Activated CD4-positive, alpha-beta T cell treated with anti-CD3 and anti-CD28 coated beads, Interleukin-2, amount 10 ng/mL, durations not matched to agents 7 days and 5 days (primary cell): ENCODE data around the gene DCC. TPM values are rescaled to one million over a fixed set of nuclear protein-coding genes. Genes with fewer than 3 reads are reported as not detected.
"Not testable (repeated sequence)": the region's sequence is repeated elsewhere in the genome, so short reads cannot be mapped to it uniquely, and the experiment has no call there.

Experiments used
- CTCF ChIA-PET: fragments of 350-600 bp; sonication (Branson Sonifier 250); formaldehyde crosslinking; loops from one replicate; lab custom pipeline; 2021; ENCODE audit warnings: antibody characterized with exemption; lab: Charles Lee
- POLR2A ChIA-PET: fragments of 350-600 bp; sonication (Branson Sonifier 250); formaldehyde crosslinking; loops from one replicate; lab custom pipeline; 2021; ENCODE audit warnings: antibody characterized with exemption; lab: Charles Lee
- DNase-seq: peaks from one replicate; pipeline ENCODE4 v3.0.0-alpha.2; 2020
- H3K27ac Mint-ChIP-seq: one replicate; pipeline ENCODE4 v1.8.0; 2021; ENCODE audit warnings: mild to moderate bottlenecking, moderate library complexity, mixed read lengths
- H3K27me3 Mint-ChIP-seq: one replicate; pipeline ENCODE4 v1.8.0; 2021; ENCODE audit warnings: mixed read lengths
- H3K36me3 Mint-ChIP-seq: one replicate; pipeline ENCODE4 v1.8.0; 2021; ENCODE audit warnings: low read depth, mixed read lengths
- H3K4me1 Mint-ChIP-seq: one replicate; pipeline ENCODE4 v1.8.0; 2021; ENCODE audit warnings: mixed read lengths
- H3K4me3 Mint-ChIP-seq: one replicate; pipeline ENCODE4 v1.8.0; 2021; ENCODE audit warnings: mild to moderate bottlenecking, moderate library complexity, mixed read lengths
- H3K9me3 Mint-ChIP-seq: one replicate; pipeline ENCODE4 v1.8.0; 2021; ENCODE audit warnings: mixed read lengths
- total RNA-seq, 2 experiments: library from RNA; stranded (reverse); gene quantifications; one replicate each; pipeline ENCODE4 v1.2.3, GENCODE V29; 2021

DCC gene
- total RNA-seq, 2 experiments from 2014 or later: not detected

DNA sequence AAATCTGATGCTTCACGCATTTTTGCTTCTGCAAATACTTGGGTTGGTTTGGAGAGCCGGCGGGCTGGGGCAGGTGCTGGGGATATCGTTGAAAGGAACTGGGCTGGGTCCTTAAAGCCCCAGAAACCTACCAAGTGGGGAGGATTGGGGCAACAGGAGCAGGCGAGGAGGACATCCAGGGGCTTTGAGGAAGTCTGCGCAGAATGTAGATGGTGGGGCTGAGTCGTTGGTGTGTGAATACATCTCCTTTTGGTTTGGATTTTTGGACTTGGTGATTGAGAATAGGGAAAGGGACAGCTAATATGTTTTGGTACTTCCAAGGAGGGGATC, 1.1 kb downstream of the DCC start:
- DNase-seq: no peak
- ChIA-PET POLR2A (no interaction called here), CTCF (no interaction called here)
- H3K27me3 Mint-ChIP-seq: peaks cover 29% of the 10 kb centered on the region
- H3K9me3 Mint-ChIP-seq: no peaks in the 10 kb centered on the region
- H3K4me3 Mint-ChIP-seq: no peak overlapping the region
- H3K27ac Mint-ChIP-seq: no peak overlapping the region
- no peaks in the 10 kb centered on the region for H3K4me1 Mint-ChIP-seq
- no peaks in the 10 kb centered on the region for H3K36me3 Mint-ChIP-seq

DNA sequence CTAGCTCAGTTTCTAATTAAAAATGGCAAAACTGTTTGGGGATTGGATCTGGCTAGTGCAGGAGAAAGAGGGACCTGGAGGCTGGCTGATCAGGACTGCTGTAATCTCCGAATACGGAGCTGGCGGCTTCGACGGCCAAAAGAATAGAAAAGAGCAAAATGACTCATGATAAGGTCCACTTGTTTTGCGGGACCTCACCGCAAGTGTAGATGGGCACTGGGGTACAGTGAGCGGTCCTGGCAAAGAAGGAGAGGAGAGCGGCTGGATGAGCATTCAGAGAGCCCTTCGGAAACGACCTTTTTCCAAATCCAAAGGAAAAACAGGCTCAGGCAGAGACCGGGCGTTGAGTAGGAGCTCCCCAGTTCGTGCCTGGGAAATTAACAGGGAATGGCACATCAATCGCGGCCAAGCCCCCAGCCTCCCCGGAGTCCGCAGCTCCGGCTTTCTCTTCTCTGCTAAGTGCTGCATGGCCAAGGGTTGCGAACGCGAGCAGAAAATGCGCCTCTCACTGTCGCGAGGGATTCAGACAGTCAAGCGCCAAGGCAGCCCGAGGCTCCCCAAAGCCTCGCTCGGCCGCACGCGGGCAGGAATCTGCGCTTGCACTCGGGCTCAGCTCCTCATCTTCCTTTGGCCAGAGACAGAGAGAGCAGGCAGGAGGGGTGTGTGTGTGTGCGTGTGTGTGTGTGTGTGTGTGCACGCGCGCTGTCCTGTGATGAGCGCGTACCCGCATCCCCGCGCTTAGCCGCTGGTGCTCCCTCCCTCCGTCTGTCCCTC, 1.8 kb downstream of the DCC start:
- H3K4me3 Mint-ChIP-seq: no peak overlapping the region
- no peaks in the 10 kb centered on the region for H3K36me3 Mint-ChIP-seq
- H3K9me3 Mint-ChIP-seq: no peaks in the 10 kb centered on the region
- no peak overlapping the region for H3K27ac Mint-ChIP-seq
- DNase-seq: no peak
- ChIA-PET POLR2A (no interaction called here), CTCF (no interaction called here)
- H3K4me1 Mint-ChIP-seq: no peaks in the 10 kb centered on the region
- peaks cover 29% of the 10 kb centered on the region for H3K27me3 Mint-ChIP-seq

DNA sequence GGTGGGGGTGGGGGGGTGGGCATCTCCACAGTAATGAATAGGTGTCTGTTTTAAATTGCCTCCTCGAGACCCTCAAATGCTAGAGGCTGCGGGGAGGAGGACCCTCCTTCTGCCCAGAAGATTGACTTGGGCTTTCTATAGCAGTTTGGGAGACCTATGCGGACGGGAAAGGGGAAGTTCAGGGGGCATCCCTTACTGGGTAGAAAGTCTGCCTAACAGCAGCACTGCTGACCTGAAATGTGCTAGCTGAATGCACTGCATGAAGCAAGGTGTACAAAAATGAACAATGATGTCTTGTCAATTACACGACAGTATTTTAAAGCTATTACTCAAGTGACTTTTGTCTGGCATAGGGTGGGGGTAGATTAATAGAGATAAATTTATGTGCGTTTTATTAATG, 2.5 kb downstream of the DCC start:
- ChIA-PET POLR2A (no interaction called here), CTCF (no interaction called here)
- peaks cover 30% of the 10 kb centered on the region for H3K27me3 Mint-ChIP-seq

DNA sequence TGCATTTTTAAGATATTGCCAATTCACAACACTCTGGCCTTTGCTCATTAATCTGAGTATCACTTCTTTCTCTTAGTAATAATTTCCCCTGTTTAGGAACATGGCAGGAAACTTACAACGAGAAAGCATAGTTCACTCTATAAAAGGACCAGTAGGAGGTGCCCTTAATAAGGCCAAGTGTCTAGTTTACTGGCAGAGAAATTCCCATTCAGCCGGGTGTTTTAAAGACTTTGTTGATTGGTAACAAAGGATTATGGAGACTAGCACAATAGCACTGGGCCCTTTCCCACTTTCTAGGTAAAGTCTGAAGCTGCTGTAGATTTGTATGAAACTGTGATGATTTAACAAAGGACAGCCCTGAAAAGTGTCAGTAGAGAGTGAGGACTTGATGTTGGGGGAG, 3.1 kb downstream of the DCC start:
- POLR2A ChIA-PET: no interaction called here
- Mint-ChIP-seq H3K9me3 (no peaks in the 10 kb centered on the region), H3K27me3 (peaks cover 30% of the 10 kb centered on the region), H3K36me3 (no peaks in the 10 kb centered on the region), H3K4me3 (no peak overlapping the region), H3K4me1 (no peaks in the 10 kb centered on the region), H3K27ac (no peak overlapping the region)
- DNase-seq: no peak
- CTCF ChIA-PET: no interaction called here

More for the DNA sequence above, 2.5 kb downstream of the DCC start:
- no peak for DNase-seq
- H3K27ac Mint-ChIP-seq: no peak overlapping the region
- no peak overlapping the region for H3K4me3 Mint-ChIP-seq
- H3K9me3 Mint-ChIP-seq: no peaks in the 10 kb centered on the region
- no peaks in the 10 kb centered on the region for H3K36me3 Mint-ChIP-seq
- H3K4me1 Mint-ChIP-seq: no peaks in the 10 kb centered on the region

DNA sequence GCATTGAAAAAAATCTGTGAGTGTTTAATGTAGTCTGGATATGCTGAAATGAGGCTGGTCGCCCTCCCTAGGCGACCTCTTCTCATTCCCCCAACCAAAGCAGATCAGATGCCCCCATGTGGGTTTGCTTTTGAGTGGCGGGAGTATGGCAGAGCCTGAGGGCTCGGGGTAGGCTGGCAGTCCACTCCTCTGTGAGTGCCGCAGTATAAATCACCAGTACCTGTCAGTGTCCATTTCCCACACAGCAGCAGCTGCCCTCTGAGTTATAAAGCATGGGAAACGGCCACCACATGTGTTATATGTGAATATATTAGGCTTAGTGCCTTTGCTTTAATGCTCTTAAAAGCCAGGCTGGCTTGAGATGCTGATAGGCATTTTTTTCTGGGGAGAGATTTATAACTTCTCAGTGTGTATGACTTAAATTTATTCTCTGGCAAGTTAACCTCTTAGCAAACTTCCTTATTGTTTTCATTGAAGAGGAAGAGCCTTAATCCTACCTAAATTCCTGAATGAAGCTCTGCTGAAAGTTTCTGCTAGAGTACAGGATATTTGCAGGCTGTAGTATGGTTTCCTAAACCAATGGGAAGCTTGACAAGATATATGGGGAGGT, 3.8 kb downstream of the DCC start:
- Mint-ChIP-seq H3K4me3 (no peak overlapping the region), H3K27me3 (peaks cover 29% of the 10 kb centered on the region), H3K9me3 (no peaks in the 10 kb centered on the region), H3K27ac (no peak overlapping the region), H3K36me3 (no peaks in the 10 kb centered on the region), H3K4me1 (no peaks in the 10 kb centered on the region)
- no peak for DNase-seq
- ChIA-PET POLR2A (no interaction called here), CTCF (no interaction called here)

DNA sequence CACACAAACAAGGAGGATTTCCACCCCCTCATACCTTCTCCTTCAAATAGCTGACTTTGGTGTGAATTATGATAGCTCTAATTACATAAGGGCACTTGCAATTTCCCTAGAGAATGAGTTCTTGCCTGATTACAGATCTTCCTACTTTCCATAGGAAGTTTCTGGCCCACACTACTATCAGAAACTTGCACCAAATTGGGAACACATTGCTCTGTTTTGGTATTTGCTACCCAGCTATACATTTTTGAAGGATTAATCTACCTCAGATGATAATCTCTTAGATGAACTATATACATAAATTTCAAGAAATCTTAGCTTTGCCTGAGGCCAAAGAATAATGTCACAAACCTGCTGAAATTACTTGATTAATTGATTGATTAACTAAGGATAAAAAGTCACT, 4.9 kb downstream of the DCC start:
- no peaks in the 10 kb centered on the region for H3K9me3 Mint-ChIP-seq
- peaks cover 23% of the 10 kb centered on the region for H3K27me3 Mint-ChIP-seq
- H3K4me3 Mint-ChIP-seq: no peak overlapping the region
- no peaks in the 10 kb centered on the region for H3K36me3 Mint-ChIP-seq
- DNase-seq: no peak
- no peak overlapping the region for H3K27ac Mint-ChIP-seq
- ChIA-PET POLR2A (no interaction called here), CTCF (no interaction called here)
- H3K4me1 Mint-ChIP-seq: no peaks in the 10 kb centered on the region

DNA sequence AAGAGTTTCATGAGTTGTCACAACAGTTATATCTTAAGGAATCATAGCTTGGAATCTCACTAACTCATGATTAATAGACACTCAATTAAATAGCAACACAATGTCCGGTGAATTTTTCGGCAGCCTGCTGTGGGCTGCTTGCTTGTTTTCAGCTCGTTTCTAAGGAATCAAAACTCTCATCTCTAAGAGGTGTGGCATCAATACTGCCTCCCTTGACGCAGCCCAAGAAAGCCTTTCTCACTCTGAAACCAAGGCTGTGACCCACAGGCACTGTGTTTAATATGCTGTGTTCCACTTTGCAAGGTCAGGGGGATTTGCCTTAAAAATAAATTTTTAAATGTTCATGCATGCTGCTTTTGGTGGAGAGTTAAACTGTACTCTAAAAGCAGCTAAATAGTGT, 5.4 kb downstream of the DCC start:
- no peaks in the 10 kb centered on the region for H3K4me1 Mint-ChIP-seq
- ChIA-PET POLR2A (no interaction called here), CTCF (no interaction called here)
- no peaks in the 10 kb centered on the region for H3K36me3 Mint-ChIP-seq
- H3K9me3 Mint-ChIP-seq: no peaks in the 10 kb centered on the region
- H3K27me3 Mint-ChIP-seq: peaks cover 18% of the 10 kb centered on the region
- H3K27ac Mint-ChIP-seq: no peak overlapping the region
- DNase-seq: no peak
- H3K4me3 Mint-ChIP-seq: no peak overlapping the region

DNA sequence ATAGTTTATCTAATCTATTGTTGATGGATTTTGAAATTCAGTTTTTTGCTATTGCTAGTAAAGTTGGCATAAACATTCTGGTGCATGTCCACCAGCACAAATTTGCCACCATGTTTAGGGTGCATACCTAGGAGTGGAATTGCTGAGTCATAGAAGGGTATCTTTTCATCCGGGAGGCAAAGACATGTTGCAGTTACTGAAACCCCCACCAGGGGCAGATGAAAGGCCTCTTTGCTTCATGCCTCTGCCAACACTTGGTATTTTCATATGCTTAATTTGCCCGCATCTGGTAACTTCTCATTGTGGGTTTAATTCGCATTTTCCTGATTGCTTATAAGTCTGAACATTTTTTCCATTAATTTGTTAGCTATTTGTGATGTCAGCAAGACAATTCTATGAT, 8.2 kb downstream of the DCC start:
- Mint-ChIP-seq H3K27ac (no peak overlapping the region), H3K36me3 (no peaks in the 10 kb centered on the region), H3K9me3 (no peaks in the 10 kb centered on the region), H3K4me1 (no peaks in the 10 kb centered on the region), H3K4me3 (no peak overlapping the region), H3K27me3 (peaks cover 1% of the 10 kb centered on the region)
- POLR2A ChIA-PET: no interaction called here
- no peak for DNase-seq
- CTCF ChIA-PET: no interaction called here

DNA sequence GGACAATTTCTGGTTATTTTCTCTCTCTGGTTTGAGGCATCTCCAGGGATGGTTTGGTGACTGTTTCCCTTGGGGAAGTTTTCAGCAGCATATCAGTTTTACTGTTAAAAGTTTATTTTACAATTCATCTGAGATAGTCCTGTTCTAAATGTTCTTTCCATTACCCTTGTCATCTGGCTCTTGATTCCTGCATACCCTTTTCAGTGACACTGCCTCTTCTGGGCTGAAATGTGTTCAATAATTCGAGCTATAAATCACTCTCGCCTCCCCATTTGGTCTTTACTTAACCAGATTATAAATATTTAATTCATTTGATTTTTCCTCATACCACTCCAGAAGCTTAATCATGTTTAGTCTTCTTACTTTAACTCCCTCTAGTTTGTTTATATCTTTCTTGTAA, 9.5 kb downstream of the DCC start:
- Mint-ChIP-seq H3K9me3 (no peaks in the 10 kb centered on the region), H3K36me3 (no peaks in the 10 kb centered on the region)

DNA sequence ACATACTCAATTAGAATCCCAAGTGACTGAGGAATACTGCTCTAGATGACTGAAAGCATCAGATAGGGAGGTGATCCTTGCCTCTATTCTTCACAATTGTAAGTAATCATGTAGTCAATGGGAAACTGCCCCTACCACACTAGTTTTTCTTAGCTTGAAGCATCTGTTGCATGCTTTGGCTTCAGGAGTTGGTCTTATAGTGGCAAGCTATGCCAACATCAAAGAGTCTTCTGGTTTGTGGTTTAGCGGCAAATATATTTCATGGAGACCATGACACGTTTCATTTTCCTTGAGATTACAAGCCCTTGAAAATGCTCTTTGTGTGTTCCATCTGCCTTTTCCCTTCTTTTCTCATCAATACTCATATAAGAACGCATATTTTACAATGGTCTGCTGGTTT, 12.9 kb downstream of the DCC start:
- Mint-ChIP-seq H3K4me3 (no peak overlapping the region), H3K27me3 (no peaks in the 10 kb centered on the region), H3K9me3 (no peaks in the 10 kb centered on the region), H3K36me3 (no peaks in the 10 kb centered on the region), H3K27ac (no peak overlapping the region), H3K4me1 (no peaks in the 10 kb centered on the region)
- POLR2A ChIA-PET: no interaction called here
- CTCF ChIA-PET: no interaction called here
- no peak for DNase-seq

More for the DNA sequence above, 9.5 kb downstream of the DCC start:
- no peak overlapping the region for H3K27ac Mint-ChIP-seq
- CTCF ChIA-PET: no interaction called here
- DNase-seq: no peak
- H3K4me1 Mint-ChIP-seq: no peaks in the 10 kb centered on the region
- POLR2A ChIA-PET: no interaction called here
- H3K27me3 Mint-ChIP-seq: peaks cover 1% of the 10 kb centered on the region
- no peak overlapping the region for H3K4me3 Mint-ChIP-seq

DNA sequence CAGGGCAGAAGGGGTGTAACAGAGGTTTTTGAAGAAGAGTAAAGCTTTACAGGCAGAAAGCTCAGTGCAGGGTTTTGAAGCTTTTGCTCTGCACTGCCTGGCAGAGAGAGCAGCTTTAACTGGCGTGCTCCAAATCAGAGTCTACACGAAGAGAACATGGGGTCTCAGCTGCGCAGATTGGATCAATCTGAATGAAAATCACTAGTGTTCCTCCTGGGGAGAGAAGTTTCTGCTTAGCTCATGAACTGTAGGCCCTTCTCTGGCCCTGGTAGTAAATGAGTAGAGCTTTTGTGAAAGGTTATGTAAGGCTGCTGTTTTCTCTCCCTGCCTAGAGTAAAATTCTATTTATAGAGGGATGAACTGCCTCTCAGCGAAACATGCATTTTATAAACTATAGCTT, 13.6 kb downstream of the DCC start:
- no peaks in the 10 kb centered on the region for H3K27me3 Mint-ChIP-seq

DNA sequence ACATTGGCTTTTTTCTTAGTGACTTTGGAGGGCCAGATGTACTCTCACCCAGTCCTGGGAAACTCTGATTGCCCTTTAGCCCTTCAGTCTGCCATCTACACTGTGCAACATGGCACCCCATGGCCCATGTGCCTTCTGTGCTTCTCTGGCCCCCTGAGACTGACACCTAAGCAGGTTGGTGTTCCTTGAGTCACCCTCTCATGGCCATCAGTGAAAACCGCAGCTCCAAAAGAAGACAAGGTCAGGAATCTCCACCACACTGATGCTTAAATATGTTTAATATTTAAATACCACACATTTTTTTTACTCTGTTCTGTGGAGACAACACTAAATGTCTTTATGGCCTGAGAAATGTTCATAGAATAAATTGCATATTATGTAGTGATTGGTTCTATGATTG, 23.9 kb downstream of the DCC start:
- CTCF ChIA-PET: no interaction called here
- no peak overlapping the region for H3K27ac Mint-ChIP-seq
- no peaks in the 10 kb centered on the region for H3K9me3 Mint-ChIP-seq
- no peaks in the 10 kb centered on the region for H3K27me3 Mint-ChIP-seq
- no peak for DNase-seq
- POLR2A ChIA-PET: interaction anchor here (0.6 kb wide), 1 partner anchor 1209 kb away, joined by 3 read pairs; no protein-coding TSS in a partner anchor
- H3K4me1 Mint-ChIP-seq: no peaks in the 10 kb centered on the region
- no peak overlapping the region for H3K4me3 Mint-ChIP-seq
- H3K36me3 Mint-ChIP-seq: no peaks in the 10 kb centered on the region

More for the DNA sequence above, 13.6 kb downstream of the DCC start:
- CTCF ChIA-PET: no interaction called here
- POLR2A ChIA-PET: no interaction called here
- Mint-ChIP-seq H3K4me1 (no peaks in the 10 kb centered on the region), H3K27ac (no peak overlapping the region), H3K9me3 (no peaks in the 10 kb centered on the region), H3K36me3 (no peaks in the 10 kb centered on the region), H3K4me3 (no peak overlapping the region)
- DNase-seq: no peak

DNA sequence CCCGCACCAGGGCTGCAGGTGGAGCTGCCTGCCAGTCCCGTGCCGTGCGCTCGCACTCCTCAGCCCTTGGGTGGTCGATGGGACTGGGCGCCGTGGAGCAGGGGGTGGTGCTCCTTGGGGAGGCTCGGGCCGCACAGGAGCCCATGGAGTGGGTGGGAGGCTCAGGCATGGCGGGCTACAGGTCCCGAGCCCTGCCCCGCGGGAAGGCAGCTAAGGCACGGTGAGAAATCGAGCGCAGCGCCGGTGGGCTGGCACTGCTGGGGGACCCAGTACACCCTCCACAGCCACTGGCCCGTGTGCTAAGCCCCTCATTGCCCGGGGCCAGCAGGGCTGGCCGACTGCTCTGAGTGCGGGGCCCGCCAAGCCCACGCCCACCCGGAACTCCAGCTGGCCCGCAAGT, 26.9 kb downstream of the DCC start:
- POLR2A ChIA-PET, CTCF ChIA-PET, H3K4me3 Mint-ChIP-seq, H3K9me3 Mint-ChIP-seq, H3K4me1 Mint-ChIP-seq, H3K27me3 Mint-ChIP-seq, H3K36me3 Mint-ChIP-seq, DNase-seq, H3K27ac Mint-ChIP-seq: not testable (repeated sequence)
